Spleen (tissue), 11 donors: ENCODE data around the gene SLC2A4. TPM values are rescaled to one million over a fixed set of nuclear protein-coding genes. Genes with fewer than 3 reads are reported as not detected.

Experiments used
- DNase-seq: peaks from one replicate; pipeline ENCODE4 v3.0.0-alpha.2; 2020
- H3K27ac ChIP-seq, 8 donors: fragments of 200-600 bp; sonication (generic) in 7 of 8; 1 replicate in 4 of 8; 2 replicates in 4 of 8; pipeline versions ENCODE4 v1.5.0 to v1.8.0; 2016 to 2021; ENCODE audit warnings: inconsistent platforms in 4 of 8, mild to moderate bottlenecking in 4 of 8, moderate library complexity in 1 of 8
- H3K27me3 ChIP-seq, 7 donors: fragments of 200-600 bp; sonication (generic) in 6 of 7; replicated peaks in 1 of 7; 1 replicate in 4 of 7; 2 replicates in 3 of 7; pipeline versions ENCODE4 v1.5.0 to v1.8.0; 2016 to 2021; ENCODE audit warnings: inconsistent platforms in 3 of 7, mild to moderate bottlenecking in 1 of 7
- H3K36me3 ChIP-seq, 6 donors: fragments of 200-600 bp; sonication (generic) in 5 of 6; 1 replicate in 4 of 6; 2 replicates in 2 of 6; pipeline versions ENCODE4 v1.5.0 to v1.8.0; 2016 to 2021; ENCODE audit warnings: inconsistent platforms in 2 of 6
- H3K4me1 ChIP-seq, 6 donors: fragments of 200-600 bp; sonication (generic) in 5 of 6; 1 replicate in 3 of 6; 2 replicates in 3 of 6; pipeline versions ENCODE4 v1.5.0 to v1.8.0; 2016 to 2021; ENCODE audit warnings: inconsistent platforms in 3 of 6
- H3K4me3 ChIP-seq, 8 donors: fragments of 200-600 bp; sonication (generic) in 7 of 8; 1 replicate in 4 of 8; 2 replicates in 4 of 8; pipeline versions ENCODE4 v1.5.0 to v1.8.0; 2016 to 2021; ENCODE audit warnings: inconsistent platforms in 4 of 8, mild to moderate bottlenecking in 4 of 8, moderate library complexity in 2 of 8
- H3K9me3 ChIP-seq, 8 donors: fragments of 200-600 bp; sonication (generic) in 7 of 8; 1 replicate in 4 of 8; 2 replicates in 4 of 8; pipeline versions ENCODE4 v1.5.0 to v1.8.0; 2016 to 2021; ENCODE audit warnings: inconsistent platforms in 4 of 8
- POLR2A ChIP-seq, 3 donors: fragments of 450-650 bp; IDR thresholded peaks; one replicate each; pipeline ENCODE4 v1.5.1; 2017; ENCODE audit warnings: antibody characterized with exemption in 3 of 3, mild to moderate bottlenecking in 1 of 3
- POLR2AphosphoS5 ChIP-seq, 3 donors: sonication (generic); formaldehyde crosslinking; IDR thresholded peaks; one replicate each; pipeline ENCODE4 v1.5.1; 2017; ENCODE audit warnings: antibody characterized with exemption in 3 of 3
- WGBS, 5 donors: extraction: QIAGEN DNeasy Blood & Tissue Kit in 3 of 5; methylation state at CpG; one replicate each; pipeline versions ENCODE4 v1.1.5 to v1.1.7; 2013 to 2018; 5-methylcytosine and 5-hydroxymethylcytosine counted together
- intact Hi-C: fragments of 100-400 bp; cut with DNase I; formaldehyde crosslinking; loops from one replicate; pipeline ENCODE4 v1.15.0; 2023; ENCODE audit warnings: low total_unique reads
- polyA plus RNA-seq, 3 donors: library from polyadenylated mRNA; stranded (reverse); fragments of 200-250 nt; gene quantifications; one replicate each; pipeline ENCODE4 v1.2.1, GENCODE V29; 2013
- total RNA-seq, 7 donors: library from RNA; depleted of rRNA in 3 of 7; stranded (reverse); fragments of >200 nt in 3 of 7; fragmentation: NEBNext Ultra II Directional in 4 of 7; extraction: Animal tissue kit (Norgen Biotek cat#: 25700) in 4 of 7; gene quantifications; one replicate each; pipeline versions ENCODE4 v1.1.0 to v1.2.1, GENCODE V29; 2016 to 2021
- TF ChIP-seq, protein P1 (sequence below), 11 experiments: fragments of 200-600 bp in 7 of 11; fragments of 450-650 bp in 4 of 11; sonication (generic) in 4 of 11; IDR thresholded peaks in 8 of 11; conservative IDR thresholded peaks in 3 of 11; 1 replicate in 7 of 11; 2 replicates in 4 of 11; pipeline versions ENCODE4 v1.4.0 to v1.8.0; 2016 to 2021; ENCODE audit warnings: antibody characterized with exemption in 11 of 11, inconsistent platforms in 4 of 11, mild to moderate bottlenecking in 1 of 11
- donor health status: healthy with polysubstance abuse.
- donor health status: DM: no; HTN: no; CAD: no; lungs with moderate emphysema.
- donor health status: DM: no; HTN: no; CAD: no.
- donor health status: Bipolar disorder and iron deficiency.
- donor health status: healthy.
- donor health status: DM: no; HTN: no; CAD: no.
- donor health status: DM: yes; HTN: yes; CAD: no.

SLC2A4 gene
- total and polyA plus RNA-seq, 10 donors = 0.07 to 1.6 (median 0.49) TPM

DNA sequence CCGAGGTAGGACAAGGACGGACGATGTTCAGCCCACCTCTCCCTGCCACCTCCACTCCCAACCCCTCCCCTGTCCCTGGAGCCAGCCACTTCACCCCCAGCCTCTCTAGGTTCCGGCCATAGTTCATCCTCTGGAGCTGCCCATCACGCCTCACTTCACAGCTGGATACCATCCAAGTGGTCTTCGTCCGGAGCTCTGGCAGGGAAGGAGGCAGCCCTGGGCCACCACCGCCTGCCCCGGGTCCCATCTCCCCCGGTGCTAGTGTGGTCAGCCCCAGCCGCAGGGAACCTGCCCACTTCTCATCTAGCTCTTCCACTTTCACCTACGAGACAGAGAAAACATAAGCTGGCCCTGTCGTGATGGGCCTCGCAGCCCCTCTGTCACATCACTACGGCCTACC lies 39.9 kb downstream of the SLC2A4 start:
- DNase-seq = no peak
- 93 to 97% (median 93%) methylated on average over 15 of the region's 15 CpGs for WGBS, 5 donors
- peaks cover 0 to 25% (median 12%) of the 10 kb centered on the region in 6 donors for H3K4me1 ChIP-seq
- peaks cover 0 to 100% (median 81%) of the 10 kb centered on the region in 6 donors for H3K36me3 ChIP-seq
- no peaks in the 10 kb centered on the region for H3K27me3 ChIP-seq
- TF ChIP-seq POLR2AphosphoS5 (IDR thresholded peaks at IDR 0.05) (peak in 1 of 3 donors; percentile 15), POLR2A (IDR thresholded peaks at IDR 0.05) (no peak)
- H3K27ac ChIP-seq = no peak overlapping the region
- no peak overlapping the region for H3K4me3 ChIP-seq
- H3K9me3 ChIP-seq = no peaks in the 10 kb centered on the region
- intact Hi-C loops = no loop called here

DNA sequence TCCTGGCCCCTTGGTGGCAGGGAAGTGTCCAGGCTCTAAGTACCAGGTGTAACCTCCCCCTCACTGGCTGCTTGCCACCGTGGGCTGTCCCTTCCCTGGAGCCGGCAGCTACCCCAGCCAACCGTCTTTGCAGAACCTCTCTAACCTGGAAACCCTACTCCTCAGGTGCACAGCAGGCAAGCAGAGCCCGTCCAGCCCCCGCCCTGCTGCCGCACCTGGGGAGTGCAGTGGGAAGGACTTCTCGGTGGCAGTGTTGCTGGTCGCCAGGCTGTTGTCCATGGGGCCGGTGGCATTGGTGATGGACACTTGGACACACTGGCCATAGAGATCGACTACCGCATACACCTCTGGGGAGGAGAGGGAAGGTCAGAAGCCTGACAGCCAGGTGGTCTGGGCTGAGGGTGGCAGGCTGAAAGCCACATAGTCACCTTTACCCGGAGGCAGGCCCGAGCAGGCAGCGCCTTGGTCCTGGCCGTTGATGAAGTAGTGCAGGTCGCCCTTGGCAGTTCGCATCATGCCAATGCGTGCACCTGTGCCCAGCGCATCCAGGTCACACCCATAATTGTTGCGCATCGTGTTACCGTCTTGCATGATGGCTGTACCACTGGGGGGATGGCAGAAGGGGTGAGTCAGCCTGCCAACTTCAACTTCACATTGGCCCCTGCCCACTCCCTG lies 41.1 kb downstream of the SLC2A4 start:
- H3K4me3 ChIP-seq = no peak overlapping the region
- TF ChIP-seq POLR2AphosphoS5 (IDR thresholded peaks at IDR 0.05) = peak in 1 of 3 donors; percentile 21
- no peak for TF ChIP-seq POLR2A (IDR thresholded peaks at IDR 0.05)
- TF ChIP-seq, protein P1, sequence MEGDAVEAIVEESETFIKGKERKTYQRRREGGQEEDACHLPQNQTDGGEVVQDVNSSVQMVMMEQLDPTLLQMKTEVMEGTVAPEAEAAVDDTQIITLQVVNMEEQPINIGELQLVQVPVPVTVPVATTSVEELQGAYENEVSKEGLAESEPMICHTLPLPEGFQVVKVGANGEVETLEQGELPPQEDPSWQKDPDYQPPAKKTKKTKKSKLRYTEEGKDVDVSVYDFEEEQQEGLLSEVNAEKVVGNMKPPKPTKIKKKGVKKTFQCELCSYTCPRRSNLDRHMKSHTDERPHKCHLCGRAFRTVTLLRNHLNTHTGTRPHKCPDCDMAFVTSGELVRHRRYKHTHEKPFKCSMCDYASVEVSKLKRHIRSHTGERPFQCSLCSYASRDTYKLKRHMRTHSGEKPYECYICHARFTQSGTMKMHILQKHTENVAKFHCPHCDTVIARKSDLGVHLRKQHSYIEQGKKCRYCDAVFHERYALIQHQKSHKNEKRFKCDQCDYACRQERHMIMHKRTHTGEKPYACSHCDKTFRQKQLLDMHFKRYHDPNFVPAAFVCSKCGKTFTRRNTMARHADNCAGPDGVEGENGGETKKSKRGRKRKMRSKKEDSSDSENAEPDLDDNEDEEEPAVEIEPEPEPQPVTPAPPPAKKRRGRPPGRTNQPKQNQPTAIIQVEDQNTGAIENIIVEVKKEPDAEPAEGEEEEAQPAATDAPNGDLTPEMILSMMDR (IDR thresholded peaks at IDR 0.05 in 8 of 11, conservative IDR thresholded peaks at IDR 0.05 in 3 of 11) = no peak
- peaks cover 0 to 98% (median 75%) of the 10 kb centered on the region in 6 donors for H3K36me3 ChIP-seq
- no peaks in the 10 kb centered on the region for H3K27me3 ChIP-seq
- no peaks in the 10 kb centered on the region for H3K9me3 ChIP-seq
- intact Hi-C loops = no loop called here
- 96 to 99% (median 97%) methylated on average over 11 to 22 of the region's 22 CpGs for WGBS, 5 donors
- H3K27ac ChIP-seq = no peak overlapping the region
- DNase-seq = no peak
- peaks cover under 1 to 24% (median 11%) of the 10 kb centered on the region in 6 donors for H3K4me1 ChIP-seq

DNA sequence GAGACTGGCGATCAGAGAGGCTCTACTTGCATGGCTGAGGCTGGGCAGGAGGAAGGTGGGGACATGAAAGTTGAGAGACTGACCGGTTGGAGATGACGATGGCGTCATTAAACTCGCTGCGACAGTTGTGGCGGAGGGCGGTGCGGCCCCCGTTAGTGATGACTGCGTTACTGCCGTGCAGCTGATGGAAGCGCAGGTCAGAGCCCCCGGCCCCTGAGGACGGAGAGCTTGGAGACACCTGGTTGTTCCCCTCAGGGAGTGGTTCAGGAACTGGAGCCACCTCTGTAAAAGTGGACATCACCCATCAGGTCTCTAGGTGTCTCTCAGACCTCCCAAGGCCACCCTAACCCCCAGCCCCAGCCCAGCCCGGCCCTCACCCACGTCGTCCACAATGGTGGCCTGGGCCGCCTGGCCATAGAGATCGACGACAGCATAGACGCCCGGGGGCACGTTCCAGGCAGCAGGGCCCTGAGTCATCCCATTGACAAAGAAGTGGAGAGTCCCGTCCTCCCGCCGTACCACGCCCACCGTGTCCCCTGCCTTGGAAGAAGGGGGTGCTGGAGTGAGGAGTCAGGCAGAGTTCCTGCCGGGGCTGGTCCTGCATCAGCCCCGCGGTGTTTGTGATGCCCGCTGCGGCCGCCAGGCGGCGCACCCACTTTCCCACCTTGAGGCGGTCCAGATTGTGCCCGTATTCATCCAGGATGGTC lies 42.4 kb downstream of the SLC2A4 start:
- Histone ChIP-seq H3K27me3 (no peaks in the 10 kb centered on the region), H3K4me3 (no peak overlapping the region), H3K4me1 (peaks cover 2 to 35% (median 21%) of the 10 kb centered on the region in 6 donors), H3K36me3 (peaks cover 0 to 86% (median 63%) of the 10 kb centered on the region in 6 donors), H3K9me3 (no peaks in the 10 kb centered on the region), H3K27ac (no peak overlapping the region)
- intact Hi-C loops = no loop called here
- TF ChIP-seq POLR2A (IDR thresholded peaks at IDR 0.05) = no peak
- TF ChIP-seq, protein P1 (IDR thresholded peaks at IDR 0.05 in 8 of 11, conservative IDR thresholded peaks at IDR 0.05 in 3 of 11) = peak; percentile 71 to 94 (median 89)
- peak; percentile 28 to 77 (median 41) for TF ChIP-seq POLR2AphosphoS5 (IDR thresholded peaks at IDR 0.05)
- peak; percentile 90 for DNase-seq
- 65 to 78% (median 69%) methylated on average over 22 to 39 of the region's 39 CpGs for WGBS, 5 donors

DNA sequence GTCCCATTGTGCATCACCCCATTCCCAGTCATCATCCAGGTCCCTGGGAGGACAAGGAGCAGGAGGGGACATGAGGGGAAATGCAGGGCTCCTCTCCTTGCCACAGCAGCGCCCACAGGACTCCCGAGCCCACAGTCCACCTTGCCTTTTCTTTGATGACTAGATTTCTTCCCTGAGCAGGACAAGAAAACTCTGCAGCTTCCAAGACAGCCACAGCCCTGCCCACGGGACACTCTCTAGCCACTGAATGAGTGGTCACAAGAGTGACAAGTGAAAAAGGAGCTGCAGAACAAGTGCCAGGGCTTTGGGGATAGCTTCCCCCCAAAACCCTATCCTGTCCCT lies 42.9 kb downstream of the SLC2A4 start:
- no peaks in the 10 kb centered on the region for H3K9me3 ChIP-seq
- H3K4me1 ChIP-seq = peaks cover 2 to 37% (median 22%) of the 10 kb centered on the region in 6 donors
- DNase-seq = no peak
- H3K27ac ChIP-seq = no peak overlapping the region
- H3K27me3 ChIP-seq = no peaks in the 10 kb centered on the region
- 82 to 100% (median 88%) methylated on average over 2 to 3 of the region's 3 CpGs for WGBS, 5 donors
- H3K4me3 ChIP-seq = no peak overlapping the region
- TF ChIP-seq POLR2A (IDR thresholded peaks at IDR 0.05) = no peak
- TF ChIP-seq, protein P1 (IDR thresholded peaks at IDR 0.05 in 8 of 11, conservative IDR thresholded peaks at IDR 0.05 in 3 of 11) = peak in 4 of 11 experiments; percentile 23 to 51 (median 40)
- peak in 1 of 3 donors; percentile 2 for TF ChIP-seq POLR2AphosphoS5 (IDR thresholded peaks at IDR 0.05)
- peaks cover 0 to 80% (median 60%) of the 10 kb centered on the region in 6 donors for H3K36me3 ChIP-seq
- intact Hi-C loops = no loop called here
